Inflammatory macrophage treated with lipopolysaccharide for 1 hour (primary cell): ENCODE measurements around the gene OR1E1.
"Not testable (repeated sequence)": the region's sequence is repeated elsewhere in the genome, so short reads cannot be mapped to it uniquely, and the experiment has no call there.

ENCODE experiments used
- DNase-seq, 2 donors: peaks; one replicate each; pipeline ENCODE4 v3.0.0-alpha.2; 2020 to 2022

The OR1E1 gene

DNA sequence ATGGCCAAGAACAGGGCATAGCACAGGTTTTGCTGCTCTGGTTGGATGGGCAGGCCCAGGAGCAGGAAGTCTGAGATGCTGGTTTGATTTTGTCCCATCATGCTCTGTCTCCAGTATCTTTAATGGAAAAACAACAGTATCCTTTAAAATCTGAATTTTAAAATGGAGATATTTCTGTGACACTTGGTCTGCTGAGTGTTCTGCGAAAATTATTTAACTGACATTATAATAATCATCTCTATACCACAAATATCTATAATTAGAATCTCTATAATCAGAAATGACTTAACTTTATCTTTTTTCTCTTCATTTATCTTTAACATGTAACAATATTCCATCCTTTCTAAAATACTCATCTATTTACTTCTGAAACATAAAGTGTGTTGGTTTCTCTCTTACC is at the start of gene OR1E1:
OR1E1 (minus strand) TSS at position 101 of the 400 bp plus-strand sequence; CDS start at position 101, 0 bp downstream.
- DNase-seq = no peak

DNA sequence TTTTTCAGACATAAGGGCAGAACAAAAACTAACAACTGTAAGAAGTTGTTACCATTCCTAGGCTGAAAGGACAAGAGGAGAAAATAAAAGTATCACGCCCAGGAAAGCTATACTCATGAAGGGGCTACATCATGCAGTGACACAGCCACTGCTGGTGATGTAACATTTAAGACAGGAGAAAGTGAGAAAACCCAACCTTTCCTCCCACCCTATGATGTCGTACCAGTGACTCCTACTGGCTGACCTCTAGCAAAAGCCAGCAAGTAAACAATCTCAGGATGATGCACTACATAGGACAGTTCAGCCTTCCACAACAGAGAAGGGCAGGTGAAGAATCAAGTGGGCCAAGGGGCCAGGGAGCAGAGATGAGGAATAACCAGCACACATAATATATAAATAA is 49.4 kb upstream of the OR1E1 start:
- peak; percentile 12 to 19 for DNase-seq

- DNase-seq = no peak
Measured at GRCh38 chr17:3440451-3440850, 42.2 kb upstream of the OR1E1 start.

GRCh38 chr17:3438368-3438767 is 40.2 kb upstream of the OR1E1 start:
- DNase-seq = no peak

DNA sequence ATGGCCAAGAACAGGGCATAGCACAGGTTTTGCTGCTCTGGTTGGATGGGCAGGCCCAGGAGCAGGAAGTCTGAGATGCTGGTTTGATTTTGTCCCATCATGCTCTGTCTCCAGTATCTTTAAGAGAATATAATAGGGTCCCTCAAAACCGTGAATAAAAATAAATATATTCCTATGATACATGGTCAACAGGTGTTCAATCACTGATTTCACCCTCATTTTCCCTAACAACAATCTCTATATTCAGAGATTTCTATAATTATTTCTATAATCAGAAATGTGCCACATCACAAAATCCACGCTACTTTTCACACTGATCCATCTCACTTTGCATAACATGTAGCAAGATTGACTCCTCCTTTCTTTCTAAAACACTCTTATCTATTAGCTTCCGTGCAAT is 35.5 kb upstream of the OR1E1 start, which contains the start of gene OR1E2:
OR1E2 (minus strand) TSS at position 101 of the 400 bp plus-strand sequence; CDS start at position 101, 0 bp downstream.
- no peak for DNase-seq

GRCh38 chr17:3433215-3433614 is 35.0 kb upstream of the OR1E1 start:
- DNase-seq = peak; percentile 26 to 32

- DNase-seq = no peak
Measured at GRCh38 chr17:3418222-3418621, 20.0 kb upstream of the OR1E1 start.

DNA sequence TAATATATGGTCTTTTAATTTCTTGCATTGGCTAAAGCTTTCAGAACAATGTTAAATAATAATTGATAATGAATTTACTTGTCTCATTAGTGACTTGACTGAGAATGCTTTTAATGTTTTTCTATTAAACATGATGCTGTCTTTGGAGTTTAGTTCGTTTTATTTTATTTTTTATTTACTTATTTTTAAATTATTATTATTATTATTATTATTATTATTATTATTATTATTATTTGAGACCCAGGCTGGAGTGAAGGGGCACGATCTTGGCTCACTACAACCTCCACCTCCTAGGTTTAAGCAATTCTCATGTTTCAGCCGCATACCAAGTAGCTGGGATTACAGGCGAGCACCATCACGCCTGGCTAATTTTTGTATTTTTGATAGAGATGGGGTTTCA is 17.4 kb upstream of the OR1E1 start:
- no peak for DNase-seq

- not testable (repeated sequence) for DNase-seq
Measured at GRCh38 chr17:3412216-3412615, 14.0 kb upstream of the OR1E1 start.

DNA sequence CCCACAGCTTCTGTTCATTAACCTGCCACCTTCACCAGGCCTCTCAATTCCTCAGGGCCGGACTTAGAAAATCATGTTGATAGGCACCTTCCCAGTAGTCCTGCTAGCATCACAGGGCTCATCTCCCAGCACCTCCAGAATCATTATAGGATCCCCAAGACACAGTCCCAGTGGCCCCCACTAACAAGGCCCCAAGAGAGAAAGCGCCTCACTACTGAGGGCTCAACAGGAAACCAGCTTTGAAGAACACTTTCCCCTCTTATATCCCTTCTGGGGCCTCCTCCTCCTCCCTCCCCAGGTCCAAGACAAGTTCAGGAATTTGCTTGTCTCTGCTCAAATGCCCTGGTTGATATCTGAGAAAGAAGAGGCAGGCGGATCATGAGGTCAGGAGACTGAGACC is 12.9 kb upstream of the OR1E1 start, which contains the start of gene OR3A3:
OR3A3 (plus strand) TSS at position 301 of the 400 bp plus-strand sequence.
- DNase-seq = no peak

- DNase-seq = not testable (repeated sequence)
Measured at GRCh38 chr17:3403856-3404255, 5.6 kb upstream of the OR1E1 start.

GRCh38 chr17:3401786-3402185 is 3.6 kb upstream of the OR1E1 start:
- no peak for DNase-seq

DNA sequence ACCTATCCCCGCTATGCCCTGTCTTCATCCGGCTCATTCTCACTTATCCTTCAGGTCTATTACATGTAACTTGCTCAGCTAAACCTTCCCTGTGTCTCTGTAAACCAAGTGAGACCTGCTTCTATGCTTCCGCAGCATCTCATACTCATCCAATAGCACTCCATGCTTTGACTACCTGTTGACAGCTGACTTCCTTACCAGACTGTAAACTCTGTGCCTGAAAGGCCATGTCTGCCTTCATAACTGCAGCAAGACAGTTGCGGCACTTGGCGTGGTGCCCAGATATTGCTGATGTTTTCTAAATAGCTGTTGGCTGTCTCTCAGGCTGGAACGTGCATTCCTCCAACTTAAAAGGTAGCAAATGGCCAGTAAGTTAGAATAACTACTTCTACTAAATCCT is 1.8 kb upstream of the OR1E1 start:
- DNase-seq = no peak

- DNase-seq = not testable (repeated sequence)
Measured at GRCh38 chr17:3397801-3398200, 409 bp downstream of the OR1E1 start.

GRCh38 chr17:3389791-3390190 is 8.4 kb downstream of the OR1E1 start:
- no peak for DNase-seq

DNA sequence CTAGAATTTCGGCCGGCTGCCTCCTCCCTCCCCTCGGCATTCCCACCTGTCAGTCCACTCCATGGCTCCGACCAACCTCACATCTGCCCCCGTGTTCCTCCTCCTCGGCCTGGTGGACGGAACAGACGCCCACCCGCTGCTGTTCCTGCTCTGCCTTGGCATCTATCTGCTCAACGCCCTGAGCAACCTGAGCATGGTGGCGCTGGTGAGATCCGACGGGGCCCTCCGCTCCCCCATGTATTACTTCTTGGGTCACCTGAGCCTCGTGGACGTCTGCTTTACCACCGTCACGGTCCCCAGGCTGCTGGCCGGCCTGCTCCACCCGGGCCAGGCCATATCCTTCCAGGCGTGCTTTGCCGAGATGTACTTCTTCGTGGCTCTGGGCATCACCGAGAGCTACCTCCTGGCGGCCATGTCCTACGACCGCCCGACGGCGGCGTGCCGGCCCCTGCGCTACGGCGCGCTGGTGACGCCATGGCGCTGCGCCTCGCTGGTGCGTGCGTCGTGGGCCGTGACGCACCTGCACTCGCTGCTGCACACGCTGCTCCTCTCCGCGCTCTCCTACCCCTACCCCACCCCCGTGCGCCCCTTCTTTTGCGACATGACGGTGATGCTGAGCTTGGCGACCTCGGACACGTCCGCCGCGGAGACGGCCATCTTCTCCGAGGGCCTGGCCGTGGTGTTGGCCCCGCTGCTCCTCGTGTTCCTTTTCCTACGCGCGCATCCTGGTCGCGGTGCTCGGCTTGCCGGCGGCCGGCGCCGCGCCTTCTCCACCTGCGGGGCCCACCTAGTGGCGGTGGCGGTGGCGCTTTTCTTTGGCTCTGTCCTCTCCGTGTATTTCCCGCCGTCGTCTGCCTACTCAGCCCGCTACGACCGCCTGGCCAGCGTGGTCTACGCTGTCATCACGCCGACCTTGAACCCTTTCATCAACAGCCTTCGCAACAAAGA is 12.1 kb downstream of the OR1E1 start, which contains the start of gene OR3A2:
OR3A2 (minus strand) TSS at position 440 of the 948 bp plus-strand sequence.
- no peak for DNase-seq

- no peak for DNase-seq
Measured at GRCh38 chr17:3381957-3382356, 16.3 kb downstream of the OR1E1 start.

GRCh38 chr17:3378321-3378720 is 19.9 kb downstream of the OR1E1 start:
- DNase-seq = no peak

GRCh38 chr17:3371167-3371566 is 27.0 kb downstream of the OR1E1 start:
- DNase-seq = not testable (repeated sequence)
